HG03378 (cell line): ENCODE results near the gene COIL.
"Not testable (repeated sequence)": the region's sequence is repeated elsewhere in the genome, so short reads cannot be mapped to it uniquely, and the experiment has no call there.

Experiments used
- ATAC-seq: cut with Tn5 transposase; IDR thresholded peaks from one replicate; pipeline ENCODE4 v1.9.1; 2021; ENCODE audit warnings: mild to moderate bottlenecking, moderate library complexity; ENCODE audit not compliant: unreplicated experiment

COIL gene

DNA sequence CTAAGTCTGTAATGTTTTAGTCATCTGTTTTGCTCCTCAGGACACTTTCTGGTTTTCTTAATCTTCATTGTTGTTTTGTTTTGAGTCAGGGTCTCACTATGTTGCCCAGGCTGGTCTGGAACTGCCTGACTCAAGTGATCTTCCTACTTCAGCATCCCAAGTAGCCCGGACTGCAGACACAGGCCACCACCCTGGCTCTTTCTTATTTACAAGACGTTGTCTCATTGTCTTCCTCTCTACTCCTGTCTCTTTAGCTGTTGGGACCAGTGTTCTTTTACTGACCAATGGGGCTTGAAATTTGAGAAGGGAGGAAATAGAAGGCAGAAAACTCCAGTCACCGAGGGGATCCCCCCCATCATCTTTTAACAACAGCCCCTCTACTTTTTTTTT lies 18.2 kb upstream of the COIL start:
- ATAC-seq = no peak

DNA sequence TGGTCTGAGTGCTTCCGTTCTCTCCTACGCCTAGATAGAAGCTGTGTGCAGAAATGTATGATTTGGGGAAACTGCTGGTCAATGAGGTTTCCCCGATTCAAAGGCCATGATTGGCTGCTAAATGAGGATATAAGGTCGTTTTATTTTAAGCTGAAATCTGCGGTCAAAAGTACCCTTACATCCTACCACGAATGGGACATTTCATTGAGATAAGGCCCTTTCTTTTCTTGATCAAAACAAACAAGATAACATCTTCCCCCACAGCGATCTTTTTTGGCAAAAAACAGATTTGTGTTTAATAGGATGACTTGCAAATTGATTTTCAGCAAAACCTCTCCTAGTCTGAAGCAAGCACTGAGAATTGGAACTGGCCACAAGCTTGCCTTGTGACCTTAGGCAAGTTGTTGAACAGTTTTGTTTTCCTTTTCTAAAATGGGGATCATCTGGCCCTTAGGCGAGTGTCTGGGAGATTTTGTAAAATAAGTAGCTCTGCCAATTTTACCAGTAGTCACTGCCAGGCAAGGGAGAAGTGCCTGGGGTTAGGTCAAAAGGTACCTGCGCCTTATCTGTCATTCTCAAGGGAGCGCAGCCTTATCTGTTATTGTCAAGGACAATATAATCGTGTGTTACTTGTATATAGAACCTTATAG lies 17.7 kb upstream of the COIL start:
- ATAC-seq = no peak

GRCh38 chr17:56977673-56978395 lies 17.0 kb upstream of the COIL start, which contains the start of gene SCPEP1:
TSS of gene SCPEP1 (plus strand) at chr17:56978131. CDS start at chr17:56978160, 29 bp downstream.
- ATAC-seq = no peak

GRCh38 chr17:56976941-56977608 lies 16.2 kb upstream of the COIL start:
- no peak for ATAC-seq

DNA sequence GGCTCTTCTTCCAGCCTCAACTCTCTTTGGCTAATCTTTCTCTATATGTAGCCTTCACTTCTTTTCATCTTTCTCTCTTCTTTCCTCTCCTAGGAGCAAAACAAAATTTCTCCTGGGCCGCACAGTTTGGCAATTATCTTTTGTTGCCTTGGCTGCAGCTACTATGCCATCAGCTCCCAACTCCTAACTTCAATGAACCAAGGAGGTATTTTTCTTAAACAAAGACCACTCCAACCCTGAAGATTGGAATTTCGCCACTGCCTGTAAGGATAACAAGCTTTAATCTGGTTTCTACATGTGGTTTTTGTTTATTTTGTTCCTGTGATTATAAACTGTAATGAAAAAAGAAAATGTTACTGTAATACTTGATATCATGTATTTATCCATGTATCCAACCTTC lies 14.8 kb upstream of the COIL start:
- ATAC-seq = no peak

- no peak for ATAC-seq
Observed at GRCh38 chr17:56974055-56974454, 13.2 kb upstream of the COIL start.

DNA sequence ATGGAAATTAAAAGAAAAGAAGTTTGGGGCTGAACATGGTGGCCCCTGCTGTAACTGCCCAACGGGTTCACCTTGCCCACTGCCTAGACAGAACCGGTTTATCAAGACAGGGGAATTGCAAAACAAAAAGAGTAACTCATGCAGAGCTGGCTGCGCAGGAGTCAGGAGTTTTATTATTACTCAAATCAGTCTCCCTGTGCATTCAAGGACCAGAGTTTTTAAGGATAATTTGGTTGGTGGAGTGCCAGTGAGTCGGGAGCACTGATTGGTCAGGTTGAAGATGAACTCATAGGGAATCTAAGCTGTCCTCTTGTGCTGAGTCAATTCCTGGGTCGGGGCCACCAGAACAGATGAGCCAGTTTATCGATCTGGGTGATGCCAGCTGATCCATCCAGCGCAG lies 12.7 kb upstream of the COIL start:
- ATAC-seq = no peak

DNA sequence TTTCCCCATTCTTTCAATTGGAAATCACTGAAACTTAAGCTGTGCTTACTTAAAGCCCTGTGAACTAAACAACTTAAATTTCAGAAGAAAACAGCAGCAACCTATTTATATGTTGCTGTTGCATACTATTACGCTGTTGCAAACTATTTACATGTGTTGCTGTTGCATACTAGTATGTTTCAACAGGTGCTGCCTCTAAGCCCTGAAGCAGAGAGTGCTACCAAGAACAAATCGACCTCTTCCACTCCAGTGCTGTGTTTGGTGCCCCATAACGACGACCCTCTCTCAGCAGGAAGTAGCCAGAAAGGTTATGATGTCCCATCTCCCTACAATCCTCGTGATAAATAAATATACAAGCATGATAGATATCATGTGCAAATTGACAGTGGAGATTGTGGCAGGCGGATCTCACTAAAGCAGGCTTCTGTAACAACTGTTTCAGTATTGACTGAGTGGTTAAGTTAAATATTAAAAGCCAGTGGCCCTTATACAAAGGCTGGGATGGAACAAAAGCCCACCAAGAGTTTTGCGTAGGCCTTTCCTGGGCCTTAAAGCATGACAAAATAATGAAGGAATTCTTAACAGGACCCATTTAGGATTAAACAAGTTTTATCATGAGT lies 11.4 kb upstream of the COIL start:
- ATAC-seq = no peak

DNA sequence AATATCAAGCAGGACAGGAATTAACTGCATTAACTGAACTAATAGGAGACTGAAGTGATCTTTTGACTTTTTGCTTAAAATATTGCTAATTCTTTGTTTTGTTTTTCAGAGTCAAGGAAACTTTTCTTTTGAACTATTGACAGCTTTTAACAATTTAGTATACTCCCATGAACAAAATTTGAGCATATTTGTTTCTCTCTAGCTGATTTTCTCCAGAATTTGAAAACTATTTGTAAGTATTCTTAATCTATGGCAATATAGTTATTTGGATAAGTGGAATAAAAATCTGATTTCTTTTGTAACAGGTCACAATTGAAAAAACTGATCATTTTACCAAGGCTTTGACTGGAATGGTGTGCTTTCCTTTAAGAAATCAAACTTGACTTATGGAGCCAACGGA lies 10.1 kb upstream of the COIL start:
- no peak for ATAC-seq

DNA sequence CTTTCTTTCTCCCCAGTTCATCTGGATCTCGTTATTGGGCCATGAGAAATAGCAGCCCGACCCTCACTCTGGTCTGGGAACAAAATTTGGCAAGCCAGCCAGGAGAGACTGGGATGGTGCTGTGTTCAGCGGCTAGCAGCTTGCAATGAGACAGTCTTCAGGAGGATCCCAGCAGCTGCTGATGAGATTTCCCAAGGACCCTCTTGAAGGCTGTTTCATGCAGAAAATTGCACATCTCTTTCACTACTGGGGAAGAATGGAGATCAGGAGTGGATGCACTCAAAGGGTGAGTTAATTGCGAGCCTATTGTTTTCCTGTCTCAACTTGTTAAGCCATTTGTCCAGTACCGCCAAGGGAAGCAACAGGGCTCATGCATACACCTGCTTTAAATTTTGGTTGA lies 5.5 kb upstream of the COIL start:
- ATAC-seq = no peak

GRCh38 chr17:56965681-56966080 lies 4.8 kb upstream of the COIL start:
- ATAC-seq = not testable (repeated sequence)

GRCh38 chr17:56965241-56965640 lies 4.4 kb upstream of the COIL start:
- not testable (repeated sequence) for ATAC-seq

DNA sequence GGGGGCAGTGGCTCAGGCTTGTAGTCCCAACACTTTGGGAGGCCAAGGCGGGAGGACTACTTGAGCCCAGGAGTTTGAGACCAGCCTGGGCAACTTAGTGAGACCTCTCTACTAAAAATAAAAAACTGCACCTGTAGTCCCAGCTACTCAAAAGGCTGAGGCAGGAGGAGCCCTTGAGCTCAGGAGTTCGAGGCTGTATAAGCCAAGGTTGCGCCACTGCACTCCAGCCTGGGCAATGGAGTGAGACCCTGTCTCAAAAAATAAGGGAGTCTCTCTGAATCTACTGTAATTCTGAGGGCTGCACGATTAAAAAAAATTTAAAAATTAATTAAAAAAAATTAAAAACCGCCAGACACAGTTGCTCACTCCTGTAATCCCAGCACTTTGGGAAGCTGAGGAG lies 3.9 kb downstream of the COIL start:
- no peak for ATAC-seq

DNA sequence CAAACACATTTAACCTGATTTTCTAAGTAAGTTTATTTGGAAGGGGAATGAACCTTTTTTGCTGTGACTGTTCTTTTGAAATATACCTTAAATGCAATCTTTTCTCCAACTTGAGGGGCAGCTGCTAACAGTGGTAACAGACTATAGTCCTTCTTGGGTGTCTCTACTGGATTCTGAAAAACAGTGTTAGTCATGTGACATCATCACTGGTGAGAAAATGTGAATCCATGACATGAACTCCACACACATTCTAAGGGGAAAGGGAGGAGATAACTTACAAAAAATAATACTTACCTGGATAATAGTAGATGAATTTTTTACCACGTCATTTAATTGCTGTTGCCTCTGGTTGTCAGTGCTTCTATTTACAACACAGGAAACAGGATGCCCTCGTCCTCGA lies 11.3 kb downstream of the COIL start:
- no peak for ATAC-seq

DNA sequence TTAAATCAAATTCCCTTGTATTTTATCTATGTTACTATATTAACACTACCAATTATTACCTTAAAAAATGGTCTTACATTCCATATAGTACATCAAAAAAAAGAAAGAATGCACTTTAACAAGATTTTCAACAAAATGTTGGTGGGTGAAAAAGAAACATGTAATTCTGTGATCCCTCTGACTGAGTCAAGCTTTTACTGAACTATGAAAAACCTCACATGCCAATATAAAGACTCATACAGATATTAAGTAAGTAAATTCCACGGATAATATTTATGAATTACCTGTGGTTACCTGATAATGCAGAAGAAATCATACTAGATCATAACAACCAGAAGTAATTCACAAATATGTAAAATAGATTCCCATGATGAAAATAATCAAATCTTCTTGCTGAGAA lies 12.4 kb downstream of the COIL start:
- no peak for ATAC-seq

- no peak for ATAC-seq
Observed at GRCh38 chr17:56947741-56948140, 13.1 kb downstream of the COIL start.

GRCh38 chr17:56945938-56946505 lies 14.8 kb downstream of the COIL start:
- no peak for ATAC-seq

DNA sequence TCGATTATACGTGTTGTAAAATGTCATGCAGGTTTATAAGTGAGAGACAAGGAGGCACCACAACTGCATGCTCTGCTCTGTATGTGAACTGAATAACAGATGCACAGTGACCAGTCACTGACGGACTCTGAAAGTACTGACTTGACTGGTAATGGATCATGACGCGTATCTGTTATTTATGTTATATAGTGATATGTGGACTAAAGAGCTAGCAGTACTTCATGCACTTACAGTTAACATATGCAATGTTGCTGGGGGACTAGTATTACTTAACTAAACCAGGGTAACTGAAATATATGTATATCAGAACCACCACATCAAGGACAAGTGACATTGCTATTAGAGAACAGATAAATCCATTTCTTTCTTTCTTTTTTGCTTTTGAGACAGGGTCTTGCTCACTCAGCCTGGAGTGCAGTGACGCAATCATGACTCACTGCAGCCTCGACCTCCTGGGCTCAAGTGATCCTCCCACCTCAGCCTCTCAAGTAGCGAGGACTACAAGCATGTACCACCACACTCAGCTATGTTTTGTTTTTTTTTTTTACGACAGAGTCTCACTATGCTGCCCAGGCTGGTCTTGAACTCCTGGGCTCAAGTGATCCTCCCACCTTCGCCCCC lies 17.2 kb downstream of the COIL start:
- no peak for ATAC-seq

- peak; percentile 62 for ATAC-seq
Observed at GRCh38 chr17:56939869-56940484, 20.9 kb downstream of the COIL start.

- ATAC-seq = not testable (repeated sequence)
Observed at GRCh38 chr17:56938206-56938605, 22.6 kb downstream of the COIL start.
